IPS DF 6.9 (cell line): Measurements from ENCODE around the gene SPATA3.
"Not testable (repeated sequence)": the region's sequence is repeated elsewhere in the genome, so short reads cannot be mapped to it uniquely, and the experiment has no call there.

Source experiments
- DNase-seq: peaks from one replicate; pipeline ENCODE4 v3.0.0-alpha.2; 2013; ENCODE audit warnings: low read depth, low spot score
- H3K27ac ChIP-seq: one replicate; pipeline ENCODE4 v1.5.1; 2013; ENCODE audit warnings: low read length, control low read depth
- H3K27me3 ChIP-seq: 2 replicates; pipeline ENCODE4 v1.6.1; 2013; ENCODE audit warnings: mild to moderate bottlenecking, low read length; ENCODE audit not compliant: control insufficient read depth, insufficient read depth
- H3K36me3 ChIP-seq: 2 replicates; pipeline ENCODE4 v1.6.1; 2013; ENCODE audit warnings: low read length; ENCODE audit not compliant: control insufficient read depth, insufficient read depth
- H3K4me1 ChIP-seq: 2 replicates; pipeline ENCODE4 v1.6.1; 2013; ENCODE audit warnings: low read length; ENCODE audit not compliant: control insufficient read depth, insufficient read depth
- H3K4me3 ChIP-seq: 2 replicates; pipeline ENCODE4 v1.5.1; 2013; ENCODE audit warnings: mild to moderate bottlenecking, low read length
- H3K9me3 ChIP-seq: 2 replicates; pipeline ENCODE4 v1.6.1; 2013; ENCODE audit warnings: low read length, inconsistent platforms; ENCODE audit not compliant: control insufficient read depth, insufficient read depth
- WGBS: extraction: QIAGEN DNeasy Blood & Tissue Kit; methylation state at CpG from one replicate; pipeline ENCODE4 v1.1.7; 2013; ENCODE audit warnings: mixed read lengths, missing lambda C conversion rate; ENCODE audit not compliant: insufficient read length, insufficient coverage; 5-methylcytosine and 5-hydroxymethylcytosine counted together

The SPATA3 gene

DNA sequence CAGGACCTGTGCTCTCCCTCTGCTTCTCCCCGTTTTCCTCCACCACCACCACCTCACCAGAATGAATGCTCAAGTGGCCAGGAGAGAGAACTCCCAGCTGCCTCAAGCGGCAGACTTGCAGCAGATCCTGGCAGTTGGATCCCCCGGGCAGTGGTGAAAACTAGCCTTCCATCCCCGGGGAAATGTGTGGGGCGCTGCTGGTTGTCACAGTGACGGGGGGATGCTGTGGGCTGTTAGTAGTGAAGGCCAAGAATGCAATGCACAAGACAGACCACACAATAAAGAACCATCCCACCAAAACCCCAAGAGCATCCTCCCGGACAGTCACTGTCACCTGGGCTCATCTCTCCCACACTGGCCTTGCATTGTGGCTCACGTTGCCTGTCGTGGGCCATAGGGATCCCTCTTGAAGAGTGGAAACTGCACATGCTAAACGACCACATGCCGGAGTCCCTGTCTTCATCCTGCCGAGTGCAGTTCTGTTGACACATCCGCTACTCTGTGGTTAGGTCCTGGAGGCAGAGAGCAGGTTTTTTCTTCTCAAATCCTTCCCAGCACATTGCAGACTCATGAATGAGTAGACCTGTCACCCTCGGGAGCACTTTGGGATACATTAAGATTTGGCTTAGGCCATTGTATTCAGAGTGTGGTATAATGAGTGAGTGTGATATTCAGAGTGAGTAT, 13.5 kb downstream of the SPATA3 start:
- no peak for DNase-seq
- no CpG with 5 or more reads among the region's 14 CpGs for WGBS
- Histone ChIP-seq H3K4me1 (no peaks in the 10 kb centered on the region), H3K27me3 (no peaks in the 10 kb centered on the region), H3K9me3 (no peaks in the 10 kb centered on the region), H3K27ac (no peak overlapping the region), H3K4me3 (no peak overlapping the region), H3K36me3 (no peaks in the 10 kb centered on the region)

DNA sequence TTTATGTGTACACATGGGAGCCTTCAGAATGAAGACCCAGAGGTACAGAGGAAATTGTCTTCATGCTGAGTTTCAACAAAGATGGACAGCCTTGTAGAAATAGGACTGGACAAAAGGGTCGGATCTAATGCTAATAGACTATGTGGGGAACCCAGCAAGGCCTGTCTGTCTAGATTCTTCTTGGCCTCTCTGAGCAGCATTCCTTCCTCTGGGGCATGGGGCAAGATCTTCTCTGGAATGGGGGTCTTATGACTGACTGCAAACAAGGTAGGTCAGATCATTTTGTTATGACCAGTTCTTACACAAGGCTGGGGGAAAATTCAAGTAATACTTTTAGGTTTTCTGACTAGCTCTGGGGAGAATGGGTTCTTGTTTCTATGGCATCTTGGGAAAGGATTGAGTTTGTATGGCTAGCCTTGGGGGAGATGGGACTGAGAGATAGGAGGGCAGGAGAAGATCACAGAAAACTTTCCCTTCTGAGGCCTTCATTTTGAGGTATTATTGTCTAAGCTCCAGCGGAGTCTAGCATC, 14.3 kb downstream of the SPATA3 start:
- Histone ChIP-seq H3K36me3 (no peaks in the 10 kb centered on the region), H3K4me1 (peaks cover under 1% of the 10 kb centered on the region), H3K4me3 (no peak overlapping the region), H3K27ac (no peak overlapping the region), H3K9me3 (no peaks in the 10 kb centered on the region), H3K27me3 (no peaks in the 10 kb centered on the region)
- DNase-seq: no peak
- WGBS: no CpG with 5 or more reads among the region's 2 CpGs

DNA sequence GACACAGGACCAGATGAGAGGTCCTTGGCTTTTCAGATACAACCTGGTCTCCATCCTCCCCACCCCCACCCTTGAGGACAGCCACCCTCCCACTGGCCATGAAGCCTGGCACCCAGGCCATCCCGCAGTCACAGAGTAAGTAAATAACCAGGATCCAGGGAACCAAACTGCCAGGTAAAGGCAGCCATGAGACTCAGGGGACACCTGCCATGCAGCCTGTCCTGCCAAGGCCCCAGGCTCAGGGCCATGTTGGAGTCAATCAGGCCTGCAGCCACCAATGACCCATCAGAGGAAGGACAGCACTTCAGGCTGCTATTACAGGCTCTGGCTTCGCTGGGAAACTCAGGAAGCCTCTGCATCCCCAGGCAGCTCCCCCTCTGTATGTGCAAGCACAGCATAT, 15.6 kb downstream of the SPATA3 start:
- Histone ChIP-seq H3K4me1 (peaks cover 5% of the 10 kb centered on the region), H3K36me3 (no peaks in the 10 kb centered on the region), H3K27ac (no peak overlapping the region), H3K9me3 (no peaks in the 10 kb centered on the region), H3K4me3 (no peak overlapping the region), H3K27me3 (no peaks in the 10 kb centered on the region)
- WGBS: no CpG with 5 or more reads among the region's 2 CpGs
- no peak for DNase-seq

DNA sequence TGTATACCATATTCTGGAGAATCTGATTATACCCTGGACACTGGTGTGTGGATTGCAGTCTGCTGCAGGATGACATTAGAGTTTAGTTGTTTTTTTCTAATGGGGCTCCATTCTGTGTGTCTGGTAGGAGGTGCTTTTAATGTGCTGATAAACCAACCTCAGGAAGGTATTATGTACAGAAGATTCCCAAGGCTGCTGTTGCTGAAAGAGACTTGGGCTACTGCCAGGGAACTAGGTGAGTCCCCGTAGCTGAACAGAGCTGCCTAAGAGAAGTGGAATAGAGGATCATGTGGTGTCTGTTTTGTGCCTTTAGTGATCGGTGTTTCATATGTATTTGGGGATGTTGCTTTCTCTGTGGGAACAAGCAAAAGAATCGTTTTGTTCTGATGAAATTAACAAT, 16.5 kb downstream of the SPATA3 start:
- Histone ChIP-seq H3K27ac (no peak overlapping the region), H3K4me1 (peaks cover 5% of the 10 kb centered on the region), H3K27me3 (no peaks in the 10 kb centered on the region), H3K36me3 (no peaks in the 10 kb centered on the region), H3K4me3 (no peak overlapping the region), H3K9me3 (no peaks in the 10 kb centered on the region)
- no CpG with 5 or more reads among the region's 3 CpGs for WGBS
- no peak for DNase-seq

DNA sequence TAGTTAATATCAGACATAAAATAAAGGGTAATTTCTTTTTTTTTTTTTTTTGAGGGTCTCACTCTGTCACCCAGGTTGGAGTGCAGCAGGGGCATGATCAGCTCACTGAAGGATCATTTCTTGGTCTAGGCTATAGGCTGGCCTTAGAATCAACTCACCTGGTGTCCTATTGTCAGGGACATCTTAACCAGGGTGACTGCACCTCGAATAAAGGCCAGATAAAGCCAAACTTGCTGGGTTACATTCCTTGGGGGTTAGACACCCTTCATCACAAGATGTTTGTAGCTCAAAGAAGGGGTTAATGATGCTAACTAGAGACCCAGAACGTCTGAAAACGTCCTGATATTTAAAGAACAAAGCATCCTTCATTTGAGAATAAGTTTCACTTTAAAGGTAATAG, 17.9 kb downstream of the SPATA3 start:
- Histone ChIP-seq H3K27me3 (no peaks in the 10 kb centered on the region), H3K27ac (no peak overlapping the region), H3K4me3 (no peak overlapping the region), H3K9me3 (no peaks in the 10 kb centered on the region), H3K36me3 (no peaks in the 10 kb centered on the region), H3K4me1 (peaks cover 5% of the 10 kb centered on the region)
- DNase-seq: no peak
- WGBS: no CpG with 5 or more reads among the region's 3 CpGs

DNA sequence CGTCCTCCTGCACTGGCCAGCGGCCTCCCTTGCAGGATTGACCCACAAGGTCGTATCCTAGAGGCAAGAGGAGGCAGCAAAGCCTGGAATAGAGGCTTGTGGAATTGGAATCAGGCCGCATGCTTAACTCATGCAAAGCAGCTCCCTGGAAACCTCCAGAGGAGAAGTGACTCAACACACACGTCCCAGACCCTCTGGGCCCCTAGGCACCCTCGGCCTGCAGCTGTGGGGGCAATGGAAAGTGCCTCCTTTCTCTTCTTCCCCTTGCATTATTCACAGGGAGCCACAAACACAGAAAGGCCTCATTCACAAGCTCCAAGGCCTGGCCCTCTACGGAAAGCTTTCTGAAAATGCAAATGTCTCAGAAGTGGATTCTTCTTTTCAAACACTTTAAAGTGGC, 19.6 kb downstream of the SPATA3 start:
- H3K36me3 ChIP-seq: no peaks in the 10 kb centered on the region
- peaks cover 5% of the 10 kb centered on the region for H3K4me1 ChIP-seq
- no peak overlapping the region for H3K4me3 ChIP-seq
- DNase-seq: no peak
- H3K27me3 ChIP-seq: no peaks in the 10 kb centered on the region
- no peak overlapping the region for H3K27ac ChIP-seq
- H3K9me3 ChIP-seq: no peaks in the 10 kb centered on the region
- no CpG with 5 or more reads among the region's 7 CpGs for WGBS

DNA sequence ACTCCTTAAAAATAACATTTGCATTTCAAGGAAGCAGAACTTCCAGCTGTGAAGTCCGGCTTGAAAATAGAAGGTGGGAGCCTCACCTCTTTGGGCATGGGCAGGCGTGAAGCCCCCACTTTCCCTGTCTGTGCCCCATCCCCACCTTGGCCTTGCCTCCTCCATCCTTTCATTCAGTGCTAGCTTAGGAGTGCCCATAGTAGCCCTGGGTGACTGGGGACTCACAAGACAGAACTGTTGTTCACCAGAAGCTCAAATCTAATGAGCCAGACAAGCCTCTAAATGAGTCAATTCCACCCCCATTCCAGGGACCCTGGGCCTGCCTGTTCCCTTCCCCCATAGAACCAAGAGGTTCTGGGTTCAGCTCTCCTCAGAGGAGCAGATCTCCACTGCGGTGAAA, 20.0 kb downstream of the SPATA3 start:
- no peaks in the 10 kb centered on the region for H3K9me3 ChIP-seq
- H3K4me3 ChIP-seq: no peak overlapping the region
- no peak for DNase-seq
- H3K27ac ChIP-seq: no peak overlapping the region
- no peaks in the 10 kb centered on the region for H3K36me3 ChIP-seq
- peaks cover 5% of the 10 kb centered on the region for H3K4me1 ChIP-seq
- no CpG with 5 or more reads among the region's 3 CpGs for WGBS
- no peaks in the 10 kb centered on the region for H3K27me3 ChIP-seq

DNA sequence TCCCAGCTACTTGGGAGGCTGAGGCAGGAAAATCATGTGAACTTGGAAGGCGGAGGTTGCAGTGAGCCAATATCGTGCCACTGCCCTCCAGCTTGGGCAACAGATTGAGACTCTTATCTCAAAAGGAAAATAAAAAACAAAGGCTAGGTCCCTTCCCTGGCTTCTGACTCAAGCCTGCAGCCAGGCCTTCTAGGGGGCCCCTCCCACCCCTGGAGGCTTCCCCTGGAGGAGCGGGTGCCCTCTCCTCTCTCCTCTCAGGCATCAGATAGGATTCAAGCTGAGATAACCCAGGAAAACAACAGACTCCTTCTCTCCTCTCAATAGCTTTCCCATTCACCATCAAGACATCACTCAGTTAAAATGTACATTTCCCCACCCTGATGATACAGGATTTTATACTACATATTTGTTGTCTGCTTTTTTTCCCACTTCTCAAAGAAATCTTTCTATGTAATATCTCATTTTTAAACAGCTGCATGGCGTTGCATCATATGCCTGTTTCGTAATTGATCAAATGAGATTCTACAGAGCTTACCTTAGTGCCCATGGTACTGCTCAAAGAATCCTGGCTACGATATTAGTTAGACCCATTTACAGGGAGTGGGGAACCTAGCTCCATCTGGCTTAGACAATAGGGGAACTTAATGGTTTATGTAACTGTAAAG, 20.8 kb downstream of the SPATA3 start:
- H3K36me3 ChIP-seq: no peaks in the 10 kb centered on the region
- DNase-seq: no peak
- H3K4me1 ChIP-seq: peaks cover 5% of the 10 kb centered on the region
- H3K27ac ChIP-seq: no peak overlapping the region
- no peaks in the 10 kb centered on the region for H3K9me3 ChIP-seq
- WGBS: no CpG with 5 or more reads among the region's 6 CpGs
- no peaks in the 10 kb centered on the region for H3K27me3 ChIP-seq
- no peak overlapping the region for H3K4me3 ChIP-seq

DNA sequence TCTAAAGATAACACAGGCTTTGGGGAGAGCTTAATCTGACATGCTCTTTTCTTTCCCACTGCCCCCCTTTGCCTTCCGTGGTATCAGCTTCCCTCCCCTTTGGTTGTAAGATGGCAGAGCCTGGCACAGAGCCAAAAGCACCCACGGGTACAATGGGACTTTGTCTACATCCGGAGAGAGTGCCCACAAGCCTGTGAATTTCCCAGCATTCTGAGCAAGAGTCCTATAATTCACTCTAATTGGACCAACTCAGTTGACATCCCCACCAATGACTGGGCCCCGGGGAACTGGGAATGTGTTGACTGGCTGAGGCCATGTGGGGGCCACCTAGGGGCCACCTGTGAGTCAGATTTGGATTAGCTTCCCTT, 21.3 kb downstream of the SPATA3 start:
- Histone ChIP-seq H3K27ac (no peak overlapping the region), H3K4me1 (peaks cover 5% of the 10 kb centered on the region), H3K36me3 (no peaks in the 10 kb centered on the region), H3K9me3 (no peaks in the 10 kb centered on the region), H3K4me3 (no peak overlapping the region), H3K27me3 (no peaks in the 10 kb centered on the region)
- no CpG with 5 or more reads among the region's 4 CpGs for WGBS
- DNase-seq: no peak

DNA sequence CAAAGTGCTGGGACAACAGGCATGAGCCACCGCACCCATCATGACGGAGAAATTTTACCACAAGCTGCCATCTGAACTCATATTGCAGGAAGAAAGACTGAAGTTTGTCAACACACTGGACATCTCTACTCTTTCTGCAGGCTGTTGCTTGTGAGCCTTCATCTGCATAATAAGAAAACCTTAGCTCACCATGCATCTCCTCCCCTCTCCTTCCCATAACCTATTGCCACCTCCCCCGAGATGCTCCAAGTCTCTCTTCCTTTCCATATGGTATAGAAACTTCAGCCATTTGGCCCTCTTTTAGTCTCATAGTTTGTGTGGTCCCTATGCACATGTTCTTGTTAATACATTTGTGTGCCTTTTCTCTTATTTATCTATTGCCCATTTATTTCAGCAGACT, 22.3 kb downstream of the SPATA3 start:
- H3K27me3 ChIP-seq: no peaks in the 10 kb centered on the region
- no peak overlapping the region for H3K27ac ChIP-seq
- H3K4me3 ChIP-seq: no peak overlapping the region
- WGBS: no CpG with 5 or more reads among the region's 3 CpGs
- H3K9me3 ChIP-seq: no peaks in the 10 kb centered on the region
- DNase-seq: no peak
- H3K36me3 ChIP-seq: no peaks in the 10 kb centered on the region
- H3K4me1 ChIP-seq: peaks cover 5% of the 10 kb centered on the region

DNA sequence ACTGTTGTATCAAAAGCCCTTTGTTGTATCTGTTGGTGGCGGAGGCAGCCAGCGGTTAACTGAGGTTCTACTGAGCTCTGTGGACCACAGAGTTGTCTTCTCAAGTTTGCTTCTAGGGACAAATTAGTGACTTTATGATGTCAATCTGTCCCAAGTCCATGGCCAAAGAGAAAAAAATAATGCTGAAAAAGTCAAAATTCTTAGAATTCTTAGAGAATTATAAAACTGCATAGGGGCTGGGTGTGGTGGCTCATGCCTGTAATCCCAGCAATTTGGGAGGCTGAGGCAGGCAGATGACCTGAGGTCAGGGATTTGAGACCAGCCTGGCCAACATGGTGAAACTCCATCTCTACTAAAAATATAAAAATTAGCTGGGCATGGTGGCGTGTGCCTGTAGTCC, 29.1 kb downstream of the SPATA3 start:
- H3K36me3 ChIP-seq, DNase-seq, H3K4me3 ChIP-seq, H3K9me3 ChIP-seq, H3K27me3 ChIP-seq, H3K4me1 ChIP-seq, H3K27ac ChIP-seq: not testable (repeated sequence)
- no CpG with 5 or more reads among the region's 3 CpGs for WGBS
